ENCODE data around the gene ISL2.
A peak's percentile ranks its signal among the peaks of the same experiment; 100 is the strongest.

ISL2 gene

GRCh38 chr15:76321171-76321570 is 15.4 kb upstream of the ISL2 start:
- no peaks in the 10 kb centered on the region for H3K36me3 ChIP-seq (replicated peaks; ENCODE audit: low read depth, low read length)
- H3K9me3 ChIP-seq (ENCODE audit: insufficient read depth, low read length), result no peaks in the 10 kb centered on the region
- H3K9ac ChIP-seq (ENCODE audit: low read length), result no peak overlapping the region
- H3K4me1 ChIP-seq (ENCODE audit: low read length), result peaks cover 26% of the 10 kb centered on the region
- H3K4me2 ChIP-seq (ENCODE audit: low read length), result peak overlapping the region; percentile 3; the same call in 1 of the 2 replicates
- no peaks in the 10 kb centered on the region for H4K20me1 ChIP-seq (ENCODE audit: insufficient read depth, low read length)
- TF ChIP-seq EZH2phosphoT487 (IDR thresholded peaks at IDR 0.05; ENCODE audit: low read depth) (no peak), CTCF (IDR thresholded peaks at IDR 0.05; ENCODE audit: low read depth, low read length) (no peak)
- no peak overlapping the region for H3K27ac ChIP-seq (ENCODE audit: low read length)
- peaks cover 31% of the 10 kb centered on the region for H3K27me3 ChIP-seq (ENCODE audit: low read depth, low read length)
- no peaks in the 10 kb centered on the region for H3K79me2 ChIP-seq (ENCODE audit: low read length)
- no peak overlapping the region for H3K4me3 ChIP-seq (ENCODE audit: low read length)
- no peak overlapping the region for H2AFZ ChIP-seq (ENCODE audit: low read depth, low read length)

- Histone ChIP-seq H3K4me1 (ENCODE audit: low read length) (peaks cover 26% of the 10 kb centered on the region), H3K4me2 (ENCODE audit: low read length) (peak overlapping the region; percentile 3; the same call in 1 of the 2 replicates), H3K79me2 (ENCODE audit: low read length) (no peaks in the 10 kb centered on the region), H3K9me3 (ENCODE audit: insufficient read depth, low read length) (no peaks in the 10 kb centered on the region), H4K20me1 (ENCODE audit: insufficient read depth, low read length) (no peaks in the 10 kb centered on the region), H3K27ac (ENCODE audit: low read length) (no peak overlapping the region), H3K27me3 (ENCODE audit: low read depth, low read length) (peaks cover 32% of the 10 kb centered on the region), H2AFZ (ENCODE audit: low read depth, low read length) (no peak overlapping the region), H3K4me3 (ENCODE audit: low read length) (no peak overlapping the region), H3K36me3 (replicated peaks; ENCODE audit: low read depth, low read length) (no peaks in the 10 kb centered on the region), H3K9ac (ENCODE audit: low read length) (no peak overlapping the region)
- TF ChIP-seq EZH2phosphoT487 (IDR thresholded peaks at IDR 0.05; ENCODE audit: low read depth), result no peak
- TF ChIP-seq CTCF (IDR thresholded peaks at IDR 0.05; ENCODE audit: low read depth, low read length), result no peak
Observed at GRCh38 chr15:76321602-76322001, 15.0 kb upstream of the ISL2 start.

GRCh38 chr15:76324066-76324465 is 12.5 kb upstream of the ISL2 start:
- Histone ChIP-seq H3K36me3 (replicated peaks; ENCODE audit: low read depth, low read length) (no peaks in the 10 kb centered on the region), H3K4me2 (ENCODE audit: low read length) (no peak overlapping the region), H3K79me2 (ENCODE audit: low read length) (no peaks in the 10 kb centered on the region), H4K20me1 (ENCODE audit: insufficient read depth, low read length) (no peaks in the 10 kb centered on the region), H3K4me1 (ENCODE audit: low read length) (peaks cover 26% of the 10 kb centered on the region), H3K9me3 (ENCODE audit: insufficient read depth, low read length) (no peaks in the 10 kb centered on the region), H3K4me3 (ENCODE audit: low read length) (no peak overlapping the region), H3K27me3 (ENCODE audit: low read depth, low read length) (peaks cover 34% of the 10 kb centered on the region), H2AFZ (ENCODE audit: low read depth, low read length) (no peak overlapping the region), H3K9ac (ENCODE audit: low read length) (no peak overlapping the region), H3K27ac (ENCODE audit: low read length) (no peak overlapping the region)
- no peak for TF ChIP-seq EZH2phosphoT487 (IDR thresholded peaks at IDR 0.05; ENCODE audit: low read depth)
- no peak for TF ChIP-seq CTCF (IDR thresholded peaks at IDR 0.05; ENCODE audit: low read depth, low read length)

DNA sequence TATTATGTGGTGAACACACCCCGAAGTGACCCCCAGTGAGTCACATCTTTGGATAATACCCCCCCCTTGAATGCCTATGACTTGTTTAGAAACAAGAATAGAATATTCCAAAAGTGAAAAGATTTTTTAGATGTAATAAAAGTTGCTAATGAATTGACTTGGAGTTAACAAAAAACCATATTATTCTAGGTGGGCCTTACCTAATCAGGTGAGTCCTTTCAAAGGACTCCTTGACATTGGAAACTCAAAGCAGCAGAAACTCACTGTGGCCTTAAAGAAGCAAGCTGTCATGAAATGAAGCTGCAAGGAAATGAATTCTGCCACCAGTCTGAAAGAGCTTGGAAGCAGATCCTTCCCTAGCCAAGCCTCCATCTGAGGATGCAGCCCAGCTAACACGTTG is 10.9 kb upstream of the ISL2 start:
- H3K27me3 ChIP-seq (ENCODE audit: low read depth, low read length), result peaks cover 34% of the 10 kb centered on the region
- H3K4me3 ChIP-seq (ENCODE audit: low read length), result no peak overlapping the region
- no peak overlapping the region for H2AFZ ChIP-seq (ENCODE audit: low read depth, low read length)
- no peak overlapping the region for H3K27ac ChIP-seq (ENCODE audit: low read length)
- no peaks in the 10 kb centered on the region for H3K36me3 ChIP-seq (replicated peaks; ENCODE audit: low read depth, low read length)
- H3K4me2 ChIP-seq (ENCODE audit: low read length), result no peak overlapping the region
- peaks cover 13% of the 10 kb centered on the region for H3K4me1 ChIP-seq (ENCODE audit: low read length)
- no peak overlapping the region for H3K9ac ChIP-seq (ENCODE audit: low read length)
- no peaks in the 10 kb centered on the region for H3K9me3 ChIP-seq (ENCODE audit: insufficient read depth, low read length)
- no peaks in the 10 kb centered on the region for H4K20me1 ChIP-seq (ENCODE audit: insufficient read depth, low read length)
- H3K79me2 ChIP-seq (ENCODE audit: low read length), result no peaks in the 10 kb centered on the region
- TF ChIP-seq CTCF (IDR thresholded peaks at IDR 0.05; ENCODE audit: low read depth, low read length) (no peak), EZH2phosphoT487 (IDR thresholded peaks at IDR 0.05; ENCODE audit: low read depth) (no peak)

Data from OCI-LY3 (cell line).